Spleen (tissue), 7 donors: ENCODE data around the gene CLDN24.

Experiments
- POLR2A ChIP-seq, 3 donors: fragments of 450-650 bp; IDR thresholded peaks; one replicate each; pipeline ENCODE4 v1.5.1; 2017; ENCODE audit warnings: antibody characterized with exemption in 3 of 3, mild to moderate bottlenecking in 1 of 3
- POLR2AphosphoS5 ChIP-seq, 3 donors: sonication (generic); formaldehyde crosslinking; IDR thresholded peaks; one replicate each; pipeline ENCODE4 v1.5.1; 2017; ENCODE audit warnings: antibody characterized with exemption in 3 of 3
- TF ChIP-seq, protein P1 (sequence below), 11 experiments: fragments of 200-600 bp in 7 of 11; fragments of 450-650 bp in 4 of 11; sonication (generic) in 4 of 11; IDR thresholded peaks in 8 of 11; conservative IDR thresholded peaks in 3 of 11; 1 replicate in 7 of 11; 2 replicates in 4 of 11; pipeline versions ENCODE4 v1.4.0 to v1.8.0; 2016 to 2021; ENCODE audit warnings: antibody characterized with exemption in 11 of 11, inconsistent platforms in 4 of 11, mild to moderate bottlenecking in 1 of 11
- donor health status: DM: no; HTN: no; CAD: no; lungs with moderate emphysema.
- donor health status: DM: no; HTN: no; CAD: no.
- donor health status: DM: no; HTN: no; CAD: no.

DNA sequence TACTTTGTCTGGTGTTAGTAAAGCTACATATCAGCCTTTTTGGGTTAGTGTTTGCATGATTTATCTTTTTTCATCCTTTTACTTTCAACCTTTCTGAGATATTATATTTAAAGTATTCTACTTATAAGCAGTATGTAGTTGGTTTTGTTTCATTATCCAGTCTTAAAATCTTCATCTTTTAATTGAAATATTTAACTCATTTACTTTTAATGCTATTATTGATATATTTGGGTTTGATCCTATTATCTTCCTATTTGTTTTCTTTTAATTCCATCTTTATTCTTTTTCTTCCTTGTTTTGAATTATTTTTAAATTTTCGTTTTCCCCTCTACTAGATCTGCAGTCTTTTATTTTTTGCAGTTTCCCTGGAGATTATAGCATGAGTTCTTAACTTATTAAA, 46.1 kb downstream of the CLDN24 start:
- TF ChIP-seq, protein P1, sequence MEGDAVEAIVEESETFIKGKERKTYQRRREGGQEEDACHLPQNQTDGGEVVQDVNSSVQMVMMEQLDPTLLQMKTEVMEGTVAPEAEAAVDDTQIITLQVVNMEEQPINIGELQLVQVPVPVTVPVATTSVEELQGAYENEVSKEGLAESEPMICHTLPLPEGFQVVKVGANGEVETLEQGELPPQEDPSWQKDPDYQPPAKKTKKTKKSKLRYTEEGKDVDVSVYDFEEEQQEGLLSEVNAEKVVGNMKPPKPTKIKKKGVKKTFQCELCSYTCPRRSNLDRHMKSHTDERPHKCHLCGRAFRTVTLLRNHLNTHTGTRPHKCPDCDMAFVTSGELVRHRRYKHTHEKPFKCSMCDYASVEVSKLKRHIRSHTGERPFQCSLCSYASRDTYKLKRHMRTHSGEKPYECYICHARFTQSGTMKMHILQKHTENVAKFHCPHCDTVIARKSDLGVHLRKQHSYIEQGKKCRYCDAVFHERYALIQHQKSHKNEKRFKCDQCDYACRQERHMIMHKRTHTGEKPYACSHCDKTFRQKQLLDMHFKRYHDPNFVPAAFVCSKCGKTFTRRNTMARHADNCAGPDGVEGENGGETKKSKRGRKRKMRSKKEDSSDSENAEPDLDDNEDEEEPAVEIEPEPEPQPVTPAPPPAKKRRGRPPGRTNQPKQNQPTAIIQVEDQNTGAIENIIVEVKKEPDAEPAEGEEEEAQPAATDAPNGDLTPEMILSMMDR (IDR thresholded peaks at IDR 0.05 in 8 of 11, conservative IDR thresholded peaks at IDR 0.05 in 3 of 11) = no peak
- no peak for TF ChIP-seq POLR2AphosphoS5 (IDR thresholded peaks at IDR 0.05)
- TF ChIP-seq POLR2A (IDR thresholded peaks at IDR 0.05) = no peak
